HL-60 (cell line): ENCODE measurements around the gene NEAT1.

Source experiments
- DNase-seq, 2 experiments: peaks; one replicate each; pipeline ENCODE4 v3.0.0-alpha.2; 2010 to 2020; ENCODE audit warnings: low read depth in 1 of 2, low spot score in 1 of 2
- H3K27ac ChIP-seq: fragments of 250-450 bp; sonication (Bioruptor Pico); replicated peaks from 2 replicates; pipeline ENCODE4 v1.5.1; 2020; ENCODE audit warnings: mild to moderate bottlenecking, moderate library complexity
- H3K27me3 ChIP-seq: fragments of 250-450 bp; sonication (Bioruptor Pico); 2 replicates; pipeline ENCODE4 v1.5.1; 2021; ENCODE audit warnings: mild to moderate bottlenecking, moderate library complexity; ENCODE audit not compliant: insufficient read depth, poor library complexity, severe bottlenecking
- H3K4me3 ChIP-seq: replicated peaks from 2 replicates; pipeline ENCODE4 v1.5.1; 2011; ENCODE audit warnings: mild to moderate bottlenecking, control low read depth, low read length; ENCODE audit not compliant: insufficient read depth
- GABPA ChIP-seq: IDR thresholded peaks from 2 replicates; pipeline ENCODE4 v1.6.1; 2012; ENCODE audit warnings: low read depth
- POLR2AphosphoS5 ChIP-seq: IDR thresholded peaks from 2 replicates; pipeline ENCODE4 v1.6.1; 2012; ENCODE audit warnings: low read depth
- SPI1 ChIP-seq: IDR thresholded peaks from 2 replicates; pipeline ENCODE4 v1.6.1; 2012; ENCODE audit warnings: low read depth, mild to moderate bottlenecking, borderline replicate concordance
- TF ChIP-seq, protein P1 (sequence below): IDR thresholded peaks from one replicate; pipeline ENCODE4 v1.5.1; 2011; ENCODE audit warnings: low read length, control low read depth, inconsistent platforms; ENCODE audit not compliant: insufficient read depth
- TF ChIP-seq, protein P2 (sequence below): IDR thresholded peaks from 2 replicates; pipeline ENCODE4 v1.6.1; 2012; ENCODE audit warnings: low read depth; ENCODE audit not compliant: insufficient replicate concordance

The NEAT1 gene

DNA sequence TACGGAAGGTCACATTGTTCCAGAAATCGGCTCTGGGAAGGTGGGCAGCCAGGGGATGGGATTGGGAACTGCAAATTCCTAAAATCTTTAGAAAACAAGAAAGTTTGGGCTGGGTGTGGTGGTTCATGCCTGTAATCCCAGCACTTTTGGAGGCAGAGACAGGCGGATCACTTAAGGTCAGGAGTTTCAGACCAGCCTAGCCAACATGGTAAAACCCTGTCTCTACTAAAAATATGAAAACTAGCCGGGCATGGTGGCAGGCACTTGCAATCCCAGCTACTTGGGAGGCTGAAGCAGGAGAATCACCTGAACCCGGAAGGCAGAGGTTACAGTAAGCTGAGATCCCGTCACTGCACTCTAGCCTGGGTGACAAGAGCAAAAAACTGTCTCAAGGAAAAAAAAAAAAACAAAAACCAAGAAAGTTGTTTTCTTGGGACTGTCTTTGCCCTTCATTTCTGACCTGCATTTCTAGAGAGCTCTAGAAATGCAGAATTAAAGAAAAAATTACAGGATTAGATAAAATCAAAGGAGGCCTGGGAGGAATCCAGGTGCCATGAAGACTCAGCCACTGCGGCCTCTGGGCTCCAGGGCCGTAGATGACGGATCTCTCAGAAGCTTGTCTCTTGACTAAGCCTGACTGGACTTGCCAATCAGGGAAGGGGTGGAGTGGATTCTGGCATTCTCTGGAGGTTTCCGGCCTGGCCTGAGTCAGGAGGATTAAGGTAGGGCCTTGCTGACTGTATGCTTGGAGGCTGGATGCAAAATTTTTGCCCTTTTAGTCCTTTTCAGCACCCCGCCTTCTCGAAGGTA lies 71.0 kb downstream of the NEAT1 start:
- no peak for DNase-seq
- TF ChIP-seq, protein P1, sequence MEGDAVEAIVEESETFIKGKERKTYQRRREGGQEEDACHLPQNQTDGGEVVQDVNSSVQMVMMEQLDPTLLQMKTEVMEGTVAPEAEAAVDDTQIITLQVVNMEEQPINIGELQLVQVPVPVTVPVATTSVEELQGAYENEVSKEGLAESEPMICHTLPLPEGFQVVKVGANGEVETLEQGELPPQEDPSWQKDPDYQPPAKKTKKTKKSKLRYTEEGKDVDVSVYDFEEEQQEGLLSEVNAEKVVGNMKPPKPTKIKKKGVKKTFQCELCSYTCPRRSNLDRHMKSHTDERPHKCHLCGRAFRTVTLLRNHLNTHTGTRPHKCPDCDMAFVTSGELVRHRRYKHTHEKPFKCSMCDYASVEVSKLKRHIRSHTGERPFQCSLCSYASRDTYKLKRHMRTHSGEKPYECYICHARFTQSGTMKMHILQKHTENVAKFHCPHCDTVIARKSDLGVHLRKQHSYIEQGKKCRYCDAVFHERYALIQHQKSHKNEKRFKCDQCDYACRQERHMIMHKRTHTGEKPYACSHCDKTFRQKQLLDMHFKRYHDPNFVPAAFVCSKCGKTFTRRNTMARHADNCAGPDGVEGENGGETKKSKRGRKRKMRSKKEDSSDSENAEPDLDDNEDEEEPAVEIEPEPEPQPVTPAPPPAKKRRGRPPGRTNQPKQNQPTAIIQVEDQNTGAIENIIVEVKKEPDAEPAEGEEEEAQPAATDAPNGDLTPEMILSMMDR = no peak
- TF ChIP-seq POLR2AphosphoS5 (no peak), SPI1 (no peak), GABPA (no peak)
- TF ChIP-seq, protein P2, sequence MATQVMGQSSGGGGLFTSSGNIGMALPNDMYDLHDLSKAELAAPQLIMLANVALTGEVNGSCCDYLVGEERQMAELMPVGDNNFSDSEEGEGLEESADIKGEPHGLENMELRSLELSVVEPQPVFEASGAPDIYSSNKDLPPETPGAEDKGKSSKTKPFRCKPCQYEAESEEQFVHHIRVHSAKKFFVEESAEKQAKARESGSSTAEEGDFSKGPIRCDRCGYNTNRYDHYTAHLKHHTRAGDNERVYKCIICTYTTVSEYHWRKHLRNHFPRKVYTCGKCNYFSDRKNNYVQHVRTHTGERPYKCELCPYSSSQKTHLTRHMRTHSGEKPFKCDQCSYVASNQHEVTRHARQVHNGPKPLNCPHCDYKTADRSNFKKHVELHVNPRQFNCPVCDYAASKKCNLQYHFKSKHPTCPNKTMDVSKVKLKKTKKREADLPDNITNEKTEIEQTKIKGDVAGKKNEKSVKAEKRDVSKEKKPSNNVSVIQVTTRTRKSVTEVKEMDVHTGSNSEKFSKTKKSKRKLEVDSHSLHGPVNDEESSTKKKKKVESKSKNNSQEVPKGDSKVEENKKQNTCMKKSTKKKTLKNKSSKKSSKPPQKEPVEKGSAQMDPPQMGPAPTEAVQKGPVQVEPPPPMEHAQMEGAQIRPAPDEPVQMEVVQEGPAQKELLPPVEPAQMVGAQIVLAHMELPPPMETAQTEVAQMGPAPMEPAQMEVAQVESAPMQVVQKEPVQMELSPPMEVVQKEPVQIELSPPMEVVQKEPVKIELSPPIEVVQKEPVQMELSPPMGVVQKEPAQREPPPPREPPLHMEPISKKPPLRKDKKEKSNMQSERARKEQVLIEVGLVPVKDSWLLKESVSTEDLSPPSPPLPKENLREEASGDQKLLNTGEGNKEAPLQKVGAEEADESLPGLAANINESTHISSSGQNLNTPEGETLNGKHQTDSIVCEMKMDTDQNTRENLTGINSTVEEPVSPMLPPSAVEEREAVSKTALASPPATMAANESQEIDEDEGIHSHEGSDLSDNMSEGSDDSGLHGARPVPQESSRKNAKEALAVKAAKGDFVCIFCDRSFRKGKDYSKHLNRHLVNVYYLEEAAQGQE = no peak
- Histone ChIP-seq H3K4me3 (no peak overlapping the region), H3K27ac (peak overlapping the region; percentile 79), H3K27me3 (no peaks in the 10 kb centered on the region)
